OCI-LY7 (cell line): ENCODE results near the gene PIGQ. TPM values are rescaled to one million over a fixed set of nuclear protein-coding genes. Genes with fewer than 3 reads are reported as not detected.

Source experiments
- BruUV-seq: library from RNA; stranded (reverse); fragments of 400-500 nt; replicated peaks from 2 replicates; lab custom pipeline; 2021; lab: Mats Ljungman, UMichigan
- CTCF ChIA-PET: fragments of 300-600 bp; sonication (Branson Sonifier 250); formaldehyde crosslinking; loops from one replicate; lab custom pipeline; 2022; ENCODE audit warnings: antibody characterized with exemption; ENCODE audit not compliant: unreplicated experiment; lab: Charles Lee
- POLR2A ChIA-PET: fragments of 300-600 bp; sonication (Branson Sonifier 250); formaldehyde crosslinking; loops from one replicate; lab custom pipeline; 2022; ENCODE audit warnings: antibody characterized with exemption; lab: Charles Lee
- DNase-seq: peaks from one replicate; pipeline ENCODE4 v3.0.0-alpha.2; 2015; ENCODE audit warnings: low spot score
- H2AFZ ChIP-seq: fragments of 200-600 bp; sonication (generic), shearing (Covaris generic); 2 replicates; pipeline ENCODE4 v1.6.1; 2014; ENCODE audit warnings: mild to moderate bottlenecking, antibody characterized with exemption, low read length, moderate library complexity
- H3K27ac ChIP-seq: fragments of 200-600 bp; sonication (generic); 2 replicates; pipeline ENCODE4 v1.5.1; 2014; ENCODE audit warnings: mixed run types, low read depth, mild to moderate bottlenecking, moderate library complexity, low read length, inconsistent platforms; ENCODE audit not compliant: poor library complexity, severe bottlenecking
- H3K36me3 ChIP-seq: fragments of 200-600 bp; sonication (generic); 2 replicates; pipeline ENCODE4 v1.6.1; 2014; ENCODE audit warnings: mild to moderate bottlenecking, antibody characterized with exemption, low read length, moderate library complexity, mixed read lengths; ENCODE audit not compliant: insufficient read depth
- H3K4me1 ChIP-seq: fragments of 200-600 bp; sonication (generic); 2 replicates; pipeline ENCODE4 v1.5.1; 2014; ENCODE audit warnings: mild to moderate bottlenecking, low read length; ENCODE audit not compliant: insufficient read depth, poor library complexity, severe bottlenecking
- H3K4me2 ChIP-seq: fragments of 200-600 bp; sonication (generic); 2 replicates; pipeline ENCODE4 v1.6.1; 2014; ENCODE audit warnings: mild to moderate bottlenecking, low read length
- H3K4me3 ChIP-seq: fragments of 200-600 bp; sonication (generic); 2 replicates; pipeline ENCODE4 v1.5.1; 2014; ENCODE audit warnings: mild to moderate bottlenecking, low read depth, low read length; ENCODE audit not compliant: poor library complexity, severe bottlenecking
- H3K79me2 ChIP-seq: fragments of 200-600 bp; sonication (generic); 2 replicates; pipeline ENCODE4 v1.6.1; 2016; ENCODE audit warnings: low read depth, mild to moderate bottlenecking, low read length, moderate library complexity, mixed read lengths; ENCODE audit not compliant: insufficient read depth
- H3K9me2 ChIP-seq: fragments of 200-600 bp; sonication (generic); 2 replicates; pipeline ENCODE4 v1.6.1; 2016; ENCODE audit warnings: mild to moderate bottlenecking, low read length, mixed read lengths; ENCODE audit not compliant: insufficient read depth
- H3K9me3 ChIP-seq: fragments of 200-600 bp; sonication (generic); 2 replicates; pipeline ENCODE4 v1.6.1; 2014; ENCODE audit warnings: mild to moderate bottlenecking, mixed run types, low read length, mixed read lengths
- H4K20me1 ChIP-seq: fragments of 200-600 bp; sonication (generic); 2 replicates; pipeline ENCODE4 v1.6.1; 2014; ENCODE audit warnings: mild to moderate bottlenecking, antibody characterized with exemption, low read length, moderate library complexity, mixed read lengths; ENCODE audit not compliant: insufficient read depth
- EZH2phosphoT487 ChIP-seq: fragments of 200-600 bp; sonication (generic); IDR thresholded peaks from 2 replicates; pipeline ENCODE4 v1.6.1; 2018; ENCODE audit warnings: low read depth, borderline replicate concordance, mild to moderate bottlenecking, mixed run types, antibody characterized with exemption, low read length, moderate library complexity, mixed read lengths
- intact Hi-C: fragments of 100-400 bp; cut with micrococcal nuclease; formaldehyde crosslinking; loops from one replicate; pipeline ENCODE4 v1.10.0; 2022; ENCODE audit not compliant: unreplicated experiment
- total RNA-seq, 2 experiments: library from RNA; depleted of rRNA in 1 of 2; stranded (reverse); fragments of >200 nt in 1 of 2; shearing (Covaris generic) in 1 of 2; gene quantifications; 2 replicates each; pipeline ENCODE4 v1.2.3, GENCODE V29; 2014 to 2022
- TF ChIP-seq, protein P1 (sequence below): fragments of 200-600 bp; sonication (generic); conservative IDR thresholded peaks from 2 replicates; pipeline ENCODE4 v1.5.1; 2014; ENCODE audit warnings: mild to moderate bottlenecking, antibody characterized with exemption, low read length, moderate library complexity, mixed read lengths

Gene PIGQ
- total RNA-seq, 2 experiments from 2014 or later: 39.0 to 54.2 TPM

- no TSS peak for BruUV-seq
- H3K4me1 ChIP-seq: no peaks in the 10 kb centered on the region
- ChIA-PET CTCF (no interaction called here), POLR2A (no interaction called here)
- H3K9me3 ChIP-seq: no peaks in the 10 kb centered on the region
- DNase-seq: no peak
- H3K4me3 ChIP-seq: no peak overlapping the region
- TF ChIP-seq, protein P1, sequence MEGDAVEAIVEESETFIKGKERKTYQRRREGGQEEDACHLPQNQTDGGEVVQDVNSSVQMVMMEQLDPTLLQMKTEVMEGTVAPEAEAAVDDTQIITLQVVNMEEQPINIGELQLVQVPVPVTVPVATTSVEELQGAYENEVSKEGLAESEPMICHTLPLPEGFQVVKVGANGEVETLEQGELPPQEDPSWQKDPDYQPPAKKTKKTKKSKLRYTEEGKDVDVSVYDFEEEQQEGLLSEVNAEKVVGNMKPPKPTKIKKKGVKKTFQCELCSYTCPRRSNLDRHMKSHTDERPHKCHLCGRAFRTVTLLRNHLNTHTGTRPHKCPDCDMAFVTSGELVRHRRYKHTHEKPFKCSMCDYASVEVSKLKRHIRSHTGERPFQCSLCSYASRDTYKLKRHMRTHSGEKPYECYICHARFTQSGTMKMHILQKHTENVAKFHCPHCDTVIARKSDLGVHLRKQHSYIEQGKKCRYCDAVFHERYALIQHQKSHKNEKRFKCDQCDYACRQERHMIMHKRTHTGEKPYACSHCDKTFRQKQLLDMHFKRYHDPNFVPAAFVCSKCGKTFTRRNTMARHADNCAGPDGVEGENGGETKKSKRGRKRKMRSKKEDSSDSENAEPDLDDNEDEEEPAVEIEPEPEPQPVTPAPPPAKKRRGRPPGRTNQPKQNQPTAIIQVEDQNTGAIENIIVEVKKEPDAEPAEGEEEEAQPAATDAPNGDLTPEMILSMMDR: 0 out of 2 replicates have a peak, but pooled peaks have one; percentile 37
- TF ChIP-seq EZH2phosphoT487: no peak
- no peaks in the 10 kb centered on the region for H4K20me1 ChIP-seq
- H3K36me3 ChIP-seq: peaks cover 20% of the 10 kb centered on the region
- no peak overlapping the region for H2AFZ ChIP-seq
- no peaks in the 10 kb centered on the region for H3K9me2 ChIP-seq
- no peaks in the 10 kb centered on the region for H3K79me2 ChIP-seq
- no peak overlapping the region for H3K27ac ChIP-seq
- intact Hi-C loops: no loop called here
- H3K4me2 ChIP-seq: no peak overlapping the region
These were observed 20.1 kb upstream of the PIGQ start for GRCh38 chr16:549544-550263.

GRCh38 chr16:551210-551609, 18.6 kb upstream of the PIGQ start:
- Histone ChIP-seq H4K20me1 (no peaks in the 10 kb centered on the region), H3K27ac (no peak overlapping the region), H2AFZ (no peak overlapping the region), H3K4me3 (no peak overlapping the region), H3K4me1 (no peaks in the 10 kb centered on the region), H3K9me3 (no peaks in the 10 kb centered on the region), H3K36me3 (peaks cover 20% of the 10 kb centered on the region), H3K9me2 (no peaks in the 10 kb centered on the region), H3K79me2 (no peaks in the 10 kb centered on the region), H3K4me2 (no peak overlapping the region)
- ChIA-PET CTCF (no interaction called here), POLR2A (no interaction called here)
- TF ChIP-seq, protein P1: no peak
- TF ChIP-seq EZH2phosphoT487: no peak
- no peak for DNase-seq
- no TSS peak for BruUV-seq
- intact Hi-C loops: no loop called here

DNA sequence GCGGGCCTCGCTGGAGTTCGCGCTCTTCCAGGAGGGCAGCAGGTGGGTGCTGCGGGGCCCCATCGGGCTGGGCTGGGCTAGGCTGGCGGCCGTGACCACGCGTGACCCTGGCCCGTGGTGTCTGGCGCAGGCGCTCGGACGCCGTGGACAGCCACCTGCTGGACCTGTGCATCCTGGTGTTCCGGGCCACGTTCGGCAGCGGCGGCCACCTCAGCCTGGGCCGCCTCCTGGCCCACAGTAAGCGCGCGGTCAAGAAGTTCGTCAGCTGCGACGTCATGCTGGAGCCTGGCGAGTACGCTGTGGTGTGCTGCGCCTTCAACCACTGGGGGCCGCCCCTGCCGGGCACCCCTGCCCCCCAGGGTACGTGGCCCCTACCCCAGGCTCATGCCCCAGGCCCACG, 17.6 kb upstream of the PIGQ start:
- no peaks in the 10 kb centered on the region for H3K9me3 ChIP-seq
- intact Hi-C loops: no loop called here
- no peak for TF ChIP-seq EZH2phosphoT487
- TF ChIP-seq, protein P1: no peak
- no peak overlapping the region for H3K27ac ChIP-seq
- POLR2A ChIA-PET: no interaction called here
- peaks cover 20% of the 10 kb centered on the region for H3K36me3 ChIP-seq
- no peaks in the 10 kb centered on the region for H3K9me2 ChIP-seq
- no peaks in the 10 kb centered on the region for H3K79me2 ChIP-seq
- no peak overlapping the region for H3K4me2 ChIP-seq
- H4K20me1 ChIP-seq: no peaks in the 10 kb centered on the region
- BruUV-seq: no TSS peak
- CTCF ChIA-PET: no interaction called here
- no peak for DNase-seq
- no peaks in the 10 kb centered on the region for H3K4me1 ChIP-seq
- H3K4me3 ChIP-seq: no peak overlapping the region
- no peak overlapping the region for H2AFZ ChIP-seq
